H9 (cell line): ENCODE results near the gene ZNF425. TPM values are rescaled to one million over a fixed set of nuclear protein-coding genes. Genes with fewer than 3 reads are reported as not detected.

Experiments used
- DNase-seq: peaks from one replicate; pipeline ENCODE4 v3.0.0-alpha.2; 2017
- H2AFZ ChIP-seq: one replicate; pipeline ENCODE4 v1.6.1; 2013; ENCODE audit warnings: mild to moderate bottlenecking, low read length, control low read depth, moderate library complexity
- H2AK5ac ChIP-seq: 2 replicates; pipeline ENCODE4 v1.6.1; 2013; ENCODE audit warnings: low read length, control low read depth, mixed read lengths; ENCODE audit not compliant: insufficient read length
- H2BK120ac ChIP-seq: one replicate; pipeline ENCODE4 v1.6.1; 2013; ENCODE audit warnings: low read depth, mild to moderate bottlenecking, low read length, control low read depth, inconsistent platforms; ENCODE audit not compliant: poor library complexity, severe bottlenecking
- H2BK12ac ChIP-seq: 2 replicates; pipeline ENCODE4 v1.6.1; 2013; ENCODE audit warnings: low read length, control low read depth, mixed read lengths, low read depth; ENCODE audit not compliant: insufficient read length
- H2BK15ac ChIP-seq: 2 replicates; pipeline ENCODE4 v1.6.1; 2013; ENCODE audit warnings: low read depth, low read length, control low read depth
- H2BK20ac ChIP-seq: one replicate; pipeline ENCODE4 v1.6.1; 2013; ENCODE audit warnings: low read depth, mild to moderate bottlenecking, low read length, control low read depth, inconsistent platforms; ENCODE audit not compliant: poor library complexity, severe bottlenecking
- H2BK5ac ChIP-seq: 2 replicates; pipeline ENCODE4 v1.6.1; 2013; ENCODE audit warnings: low read length, control low read depth, mixed read lengths; ENCODE audit not compliant: insufficient read length
- H3K14ac ChIP-seq: 2 replicates; pipeline ENCODE4 v1.6.1; 2013; ENCODE audit warnings: low read length, control low read depth; ENCODE audit not compliant: insufficient read depth
- H3K18ac ChIP-seq: 2 replicates; pipeline ENCODE4 v1.6.1; 2013; ENCODE audit warnings: low read depth, mild to moderate bottlenecking, mixed read lengths, low read length, control low read depth; ENCODE audit not compliant: insufficient read length
- H3K23ac ChIP-seq: 2 replicates; pipeline ENCODE4 v1.6.1; 2013; ENCODE audit warnings: low read length, control low read depth, mixed read lengths, low read depth; ENCODE audit not compliant: insufficient read length
- H3K23me2 ChIP-seq: 2 replicates; pipeline ENCODE4 v1.6.1; 2013; ENCODE audit warnings: low read depth, mild to moderate bottlenecking, mixed read lengths, low read length, control low read depth; ENCODE audit not compliant: insufficient read length, poor library complexity, severe bottlenecking
- H3K27ac ChIP-seq: 2 replicates; pipeline ENCODE4 v1.5.1; 2013; ENCODE audit warnings: low read length, control low read depth, mixed read lengths, low read depth; ENCODE audit not compliant: insufficient read length
- H3K27me3 ChIP-seq: 2 replicates; pipeline ENCODE4 v1.6.1; 2013; ENCODE audit warnings: low read length, control low read depth, inconsistent platforms; ENCODE audit not compliant: insufficient read depth
- H3K4ac ChIP-seq: 2 replicates; pipeline ENCODE4 v1.6.1; 2013; ENCODE audit warnings: low read depth, mild to moderate bottlenecking, control low read depth, inconsistent platforms, low read length, moderate library complexity
- H3K4me1 ChIP-seq: 2 replicates; pipeline ENCODE4 v1.6.1; 2013; ENCODE audit warnings: low read length, control low read depth, inconsistent platforms; ENCODE audit not compliant: insufficient read depth
- H3K4me2 ChIP-seq: 2 replicates; pipeline ENCODE4 v1.6.1; 2013; ENCODE audit warnings: low read length, control low read depth, mixed read lengths; ENCODE audit not compliant: insufficient read length, insufficient read depth
- H3K56ac ChIP-seq: 2 replicates; pipeline ENCODE4 v1.6.1; 2013; ENCODE audit warnings: low read depth, mild to moderate bottlenecking, mixed read lengths, low read length, control low read depth; ENCODE audit not compliant: insufficient read length
- H3K79me1 ChIP-seq: 2 replicates; pipeline ENCODE4 v1.6.1; 2013; ENCODE audit warnings: low read depth, mild to moderate bottlenecking, moderate library complexity, low read length, control low read depth, inconsistent platforms; ENCODE audit not compliant: insufficient read depth, poor library complexity, severe bottlenecking
- H3K79me2 ChIP-seq: 2 replicates; pipeline ENCODE4 v1.6.1; 2013; ENCODE audit warnings: low read length, control low read depth, inconsistent platforms; ENCODE audit not compliant: insufficient read depth
- H3K9ac ChIP-seq: 2 replicates; pipeline ENCODE4 v1.6.1; 2013; ENCODE audit warnings: low read length, control low read depth, mixed read lengths; ENCODE audit not compliant: insufficient read length; ENCODE audit errors: extremely low read depth
- H3K9me3 ChIP-seq: one replicate; pipeline ENCODE4 v1.6.1; 2013; ENCODE audit warnings: low read depth, low read length, inconsistent platforms; ENCODE audit not compliant: control insufficient read depth
- H3T11ph ChIP-seq: one replicate; pipeline ENCODE4 v1.6.1; 2013; ENCODE audit warnings: mild to moderate bottlenecking, low read length, control low read depth, inconsistent platforms
- H4K20me1 ChIP-seq: one replicate; pipeline ENCODE4 v1.6.1; 2013; ENCODE audit not compliant: control insufficient read depth, insufficient read length, insufficient read depth
- H4K5ac ChIP-seq: 2 replicates; pipeline ENCODE4 v1.6.1; 2013; ENCODE audit warnings: low read depth, mild to moderate bottlenecking, mixed read lengths, low read length, control low read depth; ENCODE audit not compliant: insufficient read length
- H4K8ac ChIP-seq: replicated peaks from 2 replicates; pipeline ENCODE4 v1.6.1; 2013; ENCODE audit warnings: low read length, control low read depth, mixed read lengths, low read depth; ENCODE audit not compliant: insufficient read length
- H4K91ac ChIP-seq: 2 replicates; pipeline ENCODE4 v1.6.1; 2013; ENCODE audit warnings: low read depth, mild to moderate bottlenecking, moderate library complexity, mixed read lengths, low read length, control low read depth; ENCODE audit not compliant: insufficient read length
- H3K27ac Mint-ChIP-seq, 3 experiments: 2 replicates in 2 of 3; 3 replicates in 1 of 3; pipeline ENCODE4 v1.8.0; 2020 to 2021; ENCODE audit warnings: mixed read lengths in 3 of 3, mild to moderate bottlenecking in 1 of 3, moderate library complexity in 1 of 3
- H3K27me3 Mint-ChIP-seq: 2 replicates; pipeline ENCODE4 v1.8.0; 2021; ENCODE audit warnings: low read depth, mild to moderate bottlenecking, moderate library complexity, mixed read lengths
- H3K36me3 Mint-ChIP-seq, 3 experiments: 2 replicates in 2 of 3; 3 replicates in 1 of 3; pipeline ENCODE4 v1.8.0; 2020 to 2021; ENCODE audit warnings: low read depth in 3 of 3, mixed read lengths in 3 of 3; ENCODE audit not compliant: insufficient read depth in 1 of 3
- H3K4me1 Mint-ChIP-seq, 2 experiments: 2 replicates each; pipeline ENCODE4 v1.8.0; 2020; ENCODE audit warnings: mixed read lengths in 2 of 2
- H3K4me3 Mint-ChIP-seq, 2 experiments: 2 replicates in 1 of 2; 3 replicates in 1 of 2; pipeline ENCODE4 v1.8.0; 2020 to 2021; ENCODE audit warnings: mild to moderate bottlenecking in 2 of 2, mixed read lengths in 2 of 2, moderate library complexity in 1 of 2
- H3K9me3 Mint-ChIP-seq, 2 experiments: 2 replicates in 1 of 2; 3 replicates in 1 of 2; pipeline ENCODE4 v1.8.0; 2020; ENCODE audit warnings: mild to moderate bottlenecking in 2 of 2, mixed read lengths in 2 of 2, moderate library complexity in 1 of 2
- WGBS: extraction: QIAGEN DNeasy Blood & Tissue Kit; methylation state at CpG from one replicate; pipeline ENCODE4 v1.1.7; 2013; ENCODE audit warnings: missing lambda C conversion rate, low lambda C conversion rate, mixed read lengths; ENCODE audit not compliant: insufficient read length; ENCODE audit errors: extremely low coverage; 5-methylcytosine and 5-hydroxymethylcytosine counted together
- total RNA-seq: library from RNA; stranded (reverse); gene quantifications from 2 replicates; pipeline ENCODE4 v1.2.1, GENCODE V29; 2021
- TF ChIP-seq, protein P1 (sequence below): fragments of 200-600 bp; sonication (generic); conservative IDR thresholded peaks from 3 replicates; pipeline ENCODE4 v1.8.0; 2021; ENCODE audit warnings: antibody characterized with exemption, mild to moderate bottlenecking

The ZNF425 gene
- total RNA-seq, 1 experiment from 2014 or later = 5.4 TPM

GRCh38 chr7:149074116-149074885 lies 51.8 kb downstream of the ZNF425 start:
- DNase-seq = no peak
- Histone ChIP-seq H2AFZ (no peak overlapping the region), H4K20me1 (no peaks in the 10 kb centered on the region), H2BK12ac (no peak overlapping the region), H3K4me2 (no peak overlapping the region), H3K4ac (no peak overlapping the region), H3K9me3 (no peaks in the 10 kb centered on the region), H3K23me2 (no peaks in the 10 kb centered on the region), H3K23ac (no peak overlapping the region), H3K18ac (no peak overlapping the region), H3K4me1 (no peaks in the 10 kb centered on the region), H3K14ac (no peak overlapping the region), H3K27ac (no peak overlapping the region), H2BK15ac (no peak overlapping the region), H4K91ac (no peak overlapping the region), H2AK5ac (no peak overlapping the region), H3T11ph (no peak overlapping the region), H3K79me1 (no peaks in the 10 kb centered on the region), H4K5ac (no peak overlapping the region), H3K9ac (no peak overlapping the region), H3K79me2 (no peaks in the 10 kb centered on the region), H3K56ac (no peak overlapping the region), H3K27me3 (no peaks in the 10 kb centered on the region), H2BK5ac (no peak overlapping the region), H2BK120ac (no peak overlapping the region), H4K8ac (no peak overlapping the region), H2BK20ac (no peak overlapping the region)
- whole genome bisulfite sequencing = no CpG with 5 or more reads among the region's 3 CpGs
- H3K4me1 Mint-ChIP-seq = peaks cover 2% of the 10 kb centered on the region in 2 experiments; a peak in 1 of 4 replicates
- no peak overlapping the region for H3K27ac Mint-ChIP-seq
- peaks cover 24 to 67% (median 64%) of the 10 kb centered on the region in 3 experiments for H3K36me3 Mint-ChIP-seq
- no peaks in the 10 kb centered on the region for H3K27me3 Mint-ChIP-seq
- H3K4me3 Mint-ChIP-seq = no peak overlapping the region
- no peaks in the 10 kb centered on the region for H3K9me3 Mint-ChIP-seq
- TF ChIP-seq, protein P1, sequence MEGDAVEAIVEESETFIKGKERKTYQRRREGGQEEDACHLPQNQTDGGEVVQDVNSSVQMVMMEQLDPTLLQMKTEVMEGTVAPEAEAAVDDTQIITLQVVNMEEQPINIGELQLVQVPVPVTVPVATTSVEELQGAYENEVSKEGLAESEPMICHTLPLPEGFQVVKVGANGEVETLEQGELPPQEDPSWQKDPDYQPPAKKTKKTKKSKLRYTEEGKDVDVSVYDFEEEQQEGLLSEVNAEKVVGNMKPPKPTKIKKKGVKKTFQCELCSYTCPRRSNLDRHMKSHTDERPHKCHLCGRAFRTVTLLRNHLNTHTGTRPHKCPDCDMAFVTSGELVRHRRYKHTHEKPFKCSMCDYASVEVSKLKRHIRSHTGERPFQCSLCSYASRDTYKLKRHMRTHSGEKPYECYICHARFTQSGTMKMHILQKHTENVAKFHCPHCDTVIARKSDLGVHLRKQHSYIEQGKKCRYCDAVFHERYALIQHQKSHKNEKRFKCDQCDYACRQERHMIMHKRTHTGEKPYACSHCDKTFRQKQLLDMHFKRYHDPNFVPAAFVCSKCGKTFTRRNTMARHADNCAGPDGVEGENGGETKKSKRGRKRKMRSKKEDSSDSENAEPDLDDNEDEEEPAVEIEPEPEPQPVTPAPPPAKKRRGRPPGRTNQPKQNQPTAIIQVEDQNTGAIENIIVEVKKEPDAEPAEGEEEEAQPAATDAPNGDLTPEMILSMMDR = no peak
